GM23338 (cell line): ENCODE measurements around the gene DAB1. TPM values are rescaled to one million over a fixed set of nuclear protein-coding genes. Genes with fewer than 3 reads are reported as not detected.

Experiments
- ATAC-seq: fragments of 200-7000 bp; cut with Tn5 transposase; 3 replicates; pipeline ENCODE4 v1.9.1; 2020
- DNase-seq: peaks from one replicate; pipeline ENCODE4 v3.0.0-alpha.2; 2015; ENCODE audit warnings: low spot score
- H2AFZ ChIP-seq: fragments of 200-600 bp; sonication (generic); 2 replicates; pipeline ENCODE4 v1.8.0; 2016; ENCODE audit warnings: antibody characterized with exemption, mild to moderate bottlenecking, moderate library complexity
- H3F3A ChIP-seq: fragments of 200-600 bp; sonication (generic); replicated peaks from 2 replicates; pipeline ENCODE4 v1.8.0; 2017; ENCODE audit warnings: antibody characterized with exemption, mixed run types, low read depth
- H3K27ac ChIP-seq: fragments of 200-600 bp; sonication (generic); 2 replicates; pipeline ENCODE4 v1.6.1; 2016; ENCODE audit warnings: low read depth
- H3K27me3 ChIP-seq: fragments of 200-600 bp; sonication (generic); 2 replicates; pipeline ENCODE4 v1.8.0; 2016; ENCODE audit warnings: mild to moderate bottlenecking, mixed run types, moderate library complexity; ENCODE audit not compliant: insufficient read depth
- H3K36me3 ChIP-seq: fragments of 200-600 bp; sonication (generic); 2 replicates; pipeline ENCODE4 v1.8.0; 2016; ENCODE audit warnings: mild to moderate bottlenecking; ENCODE audit not compliant: insufficient read depth
- H3K4me1 ChIP-seq: fragments of 200-600 bp; sonication (generic); 2 replicates; pipeline ENCODE4 v1.8.0; 2016; ENCODE audit warnings: mild to moderate bottlenecking, moderate library complexity; ENCODE audit not compliant: insufficient read depth
- H3K4me2 ChIP-seq: fragments of 200-600 bp; sonication (generic); 2 replicates; pipeline ENCODE4 v1.7.1; 2017; ENCODE audit warnings: mixed run types
- H3K4me3 ChIP-seq: fragments of 200-600 bp; sonication (generic); 2 replicates; pipeline ENCODE4 v1.6.1; 2016; ENCODE audit warnings: mixed run types
- H3K79me2 ChIP-seq: fragments of 200-600 bp; sonication (generic); replicated peaks from 2 replicates; pipeline ENCODE4 v1.8.0; 2017; ENCODE audit warnings: mild to moderate bottlenecking; ENCODE audit not compliant: insufficient read depth
- H3K9me2 ChIP-seq: fragments of 200-600 bp; sonication (generic); 2 replicates; pipeline ENCODE4 v1.8.0; 2017; ENCODE audit not compliant: insufficient read depth
- H4K20me1 ChIP-seq: fragments of 200-600 bp; sonication (generic); replicated peaks from 2 replicates; pipeline ENCODE4 v1.8.0; 2017; ENCODE audit warnings: mild to moderate bottlenecking; ENCODE audit not compliant: insufficient read depth
- H3K27ac Mint-ChIP-seq: 2 replicates; pipeline ENCODE4 v1.8.0; 2020; ENCODE audit warnings: inconsistent platforms, mild to moderate bottlenecking, moderate library complexity, mixed read lengths
- H3K27me3 Mint-ChIP-seq: 3 replicates; pipeline ENCODE4 v1.8.0; 2022; ENCODE audit warnings: low read depth, mild to moderate bottlenecking, moderate library complexity, mixed read lengths, inconsistent platforms; ENCODE audit not compliant: insufficient read depth, poor library complexity
- H3K36me3 Mint-ChIP-seq: 3 replicates; pipeline ENCODE4 v1.8.0; 2021; ENCODE audit warnings: low read depth, mild to moderate bottlenecking, inconsistent platforms, moderate library complexity, mixed read lengths
- H3K4me1 Mint-ChIP-seq: 3 replicates; pipeline ENCODE4 v1.8.0; 2020; ENCODE audit warnings: mild to moderate bottlenecking, inconsistent platforms, mixed read lengths
- H3K4me3 Mint-ChIP-seq: 3 replicates; pipeline ENCODE4 v1.8.0; 2021; ENCODE audit warnings: moderate library complexity, mild to moderate bottlenecking, inconsistent platforms, mixed read lengths
- H3K9me3 Mint-ChIP-seq: 3 replicates; pipeline ENCODE4 v1.8.0; 2020; ENCODE audit warnings: moderate library complexity, mild to moderate bottlenecking, inconsistent platforms, mixed read lengths
- polyA plus RNA-seq: library from polyadenylated mRNA; unstranded; fragments of >200 nt; fragmentation: Nextera tagmentation; extraction: Ambion mirVana; gene quantifications from 2 replicates; pipeline ENCODE4 v1.2.1, GENCODE V29; 2016
- total RNA-seq: library from RNA; depleted of rRNA; stranded (reverse); fragments of >200 nt; shearing (Covaris generic); gene quantifications from 2 replicates; pipeline ENCODE4 v1.2.3, GENCODE V29; 2014
- TF ChIP-seq, protein P1 (sequence below), 2 experiments: fragments of 200-600 bp in 1 of 2; sonication (generic) in 1 of 2; conservative IDR thresholded peaks; 2 replicates each; pipeline versions ENCODE4 v1.5.1 to v1.6.1; 2016 to 2017; ENCODE audit warnings: antibody characterized with exemption in 2 of 2, low read depth in 2 of 2, mild to moderate bottlenecking in 2 of 2, moderate library complexity in 1 of 2
- TF ChIP-seq, protein P2 (sequence below): fragments of 250-450 bp; sonication (Bioruptor Pico); IDR thresholded peaks from 2 replicates; pipeline ENCODE4 v1.5.0; 2020; ENCODE audit warnings: mild to moderate bottlenecking, moderate library complexity

The DAB1 gene
- total and polyA plus RNA-seq, 2 experiments from 2014 or later, result 12.8 to 14.5 TPM

DNA sequence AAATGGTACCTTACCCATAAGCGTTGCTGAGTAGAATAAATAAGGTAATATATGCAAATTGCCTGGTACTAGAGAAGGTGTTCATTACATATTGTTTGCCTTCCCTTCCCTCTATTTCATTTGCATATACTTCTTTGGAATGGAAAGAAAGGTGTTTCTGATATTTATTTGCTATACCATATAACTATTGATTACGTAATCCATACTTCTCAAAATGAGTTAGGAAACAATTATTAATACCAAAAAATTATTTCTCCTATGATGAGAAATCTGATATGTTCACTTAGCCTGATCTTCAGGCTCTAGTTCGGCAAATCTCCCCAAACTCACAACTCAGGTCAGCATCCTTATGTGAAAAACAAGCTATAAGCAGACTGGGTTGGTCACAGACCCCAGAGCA is 119.3 kb downstream of the DAB1 start:
- Histone ChIP-seq H3K4me2 (peak overlapping the region; percentile 13; the same call in 1 of the 2 replicates), H3K27me3 (no peaks in the 10 kb centered on the region), H3K36me3 (no peaks in the 10 kb centered on the region), H3K9me2 (peaks cover 9% of the 10 kb centered on the region; the same call in 1 of the 2 replicates), H3K4me1 (peaks cover 15% of the 10 kb centered on the region), H2AFZ (no peak overlapping the region), H4K20me1 (0 out of 2 replicates have a peak, but pooled peaks cover 2% of the 10 kb centered on the region), H3K4me3 (no peak overlapping the region), H3F3A (no peaks in the 10 kb centered on the region), H3K79me2 (no peaks in the 10 kb centered on the region), H3K27ac (no peak overlapping the region)
- DNase-seq (no peak), ATAC-seq (no peak)
- H3K9me3 Mint-ChIP-seq, result no peaks in the 10 kb centered on the region; the same call in 2 of the 3 replicates
- no peaks in the 10 kb centered on the region for H3K36me3 Mint-ChIP-seq
- peaks cover 43% of the 10 kb centered on the region for H3K4me1 Mint-ChIP-seq
- no peak overlapping the region for H3K27ac Mint-ChIP-seq
- H3K4me3 Mint-ChIP-seq, result no peak overlapping the region
- TF ChIP-seq, protein P1, sequence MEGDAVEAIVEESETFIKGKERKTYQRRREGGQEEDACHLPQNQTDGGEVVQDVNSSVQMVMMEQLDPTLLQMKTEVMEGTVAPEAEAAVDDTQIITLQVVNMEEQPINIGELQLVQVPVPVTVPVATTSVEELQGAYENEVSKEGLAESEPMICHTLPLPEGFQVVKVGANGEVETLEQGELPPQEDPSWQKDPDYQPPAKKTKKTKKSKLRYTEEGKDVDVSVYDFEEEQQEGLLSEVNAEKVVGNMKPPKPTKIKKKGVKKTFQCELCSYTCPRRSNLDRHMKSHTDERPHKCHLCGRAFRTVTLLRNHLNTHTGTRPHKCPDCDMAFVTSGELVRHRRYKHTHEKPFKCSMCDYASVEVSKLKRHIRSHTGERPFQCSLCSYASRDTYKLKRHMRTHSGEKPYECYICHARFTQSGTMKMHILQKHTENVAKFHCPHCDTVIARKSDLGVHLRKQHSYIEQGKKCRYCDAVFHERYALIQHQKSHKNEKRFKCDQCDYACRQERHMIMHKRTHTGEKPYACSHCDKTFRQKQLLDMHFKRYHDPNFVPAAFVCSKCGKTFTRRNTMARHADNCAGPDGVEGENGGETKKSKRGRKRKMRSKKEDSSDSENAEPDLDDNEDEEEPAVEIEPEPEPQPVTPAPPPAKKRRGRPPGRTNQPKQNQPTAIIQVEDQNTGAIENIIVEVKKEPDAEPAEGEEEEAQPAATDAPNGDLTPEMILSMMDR (conservative IDR thresholded peaks at IDR 0.05; ENCODE audit: low read depth in 2 of 2), result no peak
- TF ChIP-seq, protein P2, sequence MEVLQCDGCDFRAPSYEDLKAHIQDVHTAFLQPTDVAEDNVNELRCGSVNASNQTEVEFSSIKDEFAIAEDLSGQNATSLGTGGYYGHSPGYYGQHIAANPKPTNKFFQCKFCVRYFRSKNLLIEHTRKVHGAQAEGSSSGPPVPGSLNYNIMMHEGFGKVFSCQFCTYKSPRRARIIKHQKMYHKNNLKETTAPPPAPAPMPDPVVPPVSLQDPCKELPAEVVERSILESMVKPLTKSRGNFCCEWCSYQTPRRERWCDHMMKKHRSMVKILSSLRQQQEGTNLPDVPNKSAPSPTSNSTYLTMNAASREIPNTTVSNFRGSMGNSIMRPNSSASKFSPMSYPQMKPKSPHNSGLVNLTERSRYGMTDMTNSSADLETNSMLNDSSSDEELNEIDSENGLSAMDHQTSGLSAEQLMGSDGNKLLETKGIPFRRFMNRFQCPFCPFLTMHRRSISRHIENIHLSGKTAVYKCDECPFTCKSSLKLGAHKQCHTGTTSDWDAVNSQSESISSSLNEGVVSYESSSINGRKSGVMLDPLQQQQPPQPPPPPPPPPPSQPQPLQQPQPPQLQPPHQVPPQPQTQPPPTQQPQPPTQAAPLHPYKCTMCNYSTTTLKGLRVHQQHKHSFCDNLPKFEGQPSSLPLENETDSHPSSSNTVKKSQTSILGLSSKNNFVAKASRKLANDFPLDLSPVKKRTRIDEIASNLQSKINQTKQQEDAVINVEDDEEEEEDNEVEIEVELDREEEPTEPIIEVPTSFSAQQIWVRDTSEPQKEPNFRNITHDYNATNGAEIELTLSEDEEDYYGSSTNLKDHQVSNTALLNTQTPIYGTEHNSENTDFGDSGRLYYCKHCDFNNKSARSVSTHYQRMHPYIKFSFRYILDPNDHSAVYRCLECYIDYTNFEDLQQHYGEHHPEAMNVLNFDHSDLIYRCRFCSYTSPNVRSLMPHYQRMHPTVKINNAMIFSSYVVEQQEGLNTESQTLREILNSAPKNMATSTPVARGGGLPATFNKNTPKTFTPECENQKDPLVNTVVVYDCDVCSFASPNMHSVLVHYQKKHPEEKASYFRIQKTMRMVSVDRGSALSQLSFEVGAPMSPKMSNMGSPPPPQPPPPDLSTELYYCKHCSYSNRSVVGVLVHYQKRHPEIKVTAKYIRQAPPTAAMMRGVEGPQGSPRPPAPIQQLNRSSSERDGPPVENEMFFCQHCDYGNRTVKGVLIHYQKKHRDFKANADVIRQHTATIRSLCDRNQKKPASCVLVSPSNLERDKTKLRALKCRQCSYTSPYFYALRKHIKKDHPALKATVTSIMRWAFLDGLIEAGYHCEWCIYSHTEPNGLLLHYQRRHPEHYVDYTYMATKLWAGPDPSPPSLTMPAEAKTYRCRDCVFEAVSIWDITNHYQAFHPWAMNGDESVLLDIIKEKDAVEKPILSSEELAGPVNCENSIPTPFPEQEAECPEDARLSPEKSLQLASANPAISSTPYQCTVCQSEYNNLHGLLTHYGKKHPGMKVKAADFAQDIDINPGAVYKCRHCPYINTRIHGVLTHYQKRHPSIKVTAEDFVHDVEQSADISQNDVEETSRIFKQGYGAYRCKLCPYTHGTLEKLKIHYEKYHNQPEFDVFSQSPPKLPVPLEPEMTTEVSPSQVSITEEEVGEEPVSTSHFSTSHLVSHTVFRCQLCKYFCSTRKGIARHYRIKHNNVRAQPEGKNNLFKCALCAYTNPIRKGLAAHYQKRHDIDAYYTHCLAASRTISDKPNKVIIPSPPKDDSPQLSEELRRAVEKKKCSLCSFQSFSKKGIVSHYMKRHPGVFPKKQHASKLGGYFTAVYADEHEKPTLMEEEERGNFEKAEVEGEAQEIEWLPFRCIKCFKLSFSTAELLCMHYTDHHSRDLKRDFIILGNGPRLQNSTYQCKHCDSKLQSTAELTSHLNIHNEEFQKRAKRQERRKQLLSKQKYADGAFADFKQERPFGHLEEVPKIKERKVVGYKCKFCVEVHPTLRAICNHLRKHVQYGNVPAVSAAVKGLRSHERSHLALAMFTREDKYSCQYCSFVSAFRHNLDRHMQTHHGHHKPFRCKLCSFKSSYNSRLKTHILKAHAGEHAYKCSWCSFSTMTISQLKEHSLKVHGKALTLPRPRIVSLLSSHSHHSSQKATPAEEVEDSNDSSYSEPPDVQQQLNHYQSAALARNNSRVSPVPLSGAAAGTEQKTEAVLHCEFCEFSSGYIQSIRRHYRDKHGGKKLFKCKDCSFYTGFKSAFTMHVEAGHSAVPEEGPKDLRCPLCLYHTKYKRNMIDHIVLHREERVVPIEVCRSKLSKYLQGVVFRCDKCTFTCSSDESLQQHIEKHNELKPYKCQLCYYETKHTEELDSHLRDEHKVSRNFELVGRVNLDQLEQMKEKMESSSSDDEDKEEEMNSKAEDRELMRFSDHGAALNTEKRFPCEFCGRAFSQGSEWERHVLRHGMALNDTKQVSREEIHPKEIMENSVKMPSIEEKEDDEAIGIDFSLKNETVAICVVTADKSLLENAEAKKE (CRISPR knock-in tag), result no peak
- peaks cover 7% of the 10 kb centered on the region for H3K27me3 Mint-ChIP-seq
